IMR-90 (cell line): ENCODE measurements around the gene RPEL1. TPM values are rescaled to one million over a fixed set of nuclear protein-coding genes. Genes with fewer than 3 reads are reported as not detected.

Experiments used
- ATAC-seq: fragments of 200-7000 bp; cut with Tn5 transposase; 2 replicates; pipeline ENCODE4 v1.9.1; 2020; ENCODE audit warnings: low read depth, mild to moderate bottlenecking, moderate library complexity
- BruUV-seq: library from RNA; stranded (reverse); fragments of 400-500 nt; replicated peaks from 2 replicates; lab custom pipeline; 2021; lab: Mats Ljungman, UMichigan
- CTCF ChIA-PET: fragments of 300-600 bp; formaldehyde crosslinking; extraction: SDS; loops from one replicate; lab custom pipeline; 2021; ENCODE audit warnings: antibody characterized with exemption; lab: Yijun Ruan, JAX
- POLR2A ChIA-PET: fragments of 300-600 bp; sonication (Branson Sonifier 250); formaldehyde crosslinking; loops from one replicate; lab custom pipeline; 2022; ENCODE audit warnings: antibody characterized with exemption; ENCODE audit not compliant: unreplicated experiment; lab: Charles Lee
- DNase-seq: peaks from one replicate; pipeline ENCODE4 v3.0.0; 2013
- H2AFZ ChIP-seq: replicated peaks from 2 replicates; pipeline ENCODE3; 2013; ENCODE audit warnings: low read length, mild to moderate bottlenecking; ENCODE audit not compliant: poor library complexity
- H2AK5ac ChIP-seq: 2 replicates; pipeline ENCODE4 v1.6.1; 2013; ENCODE audit warnings: low read depth, low read length, inconsistent platforms
- H2AK9ac ChIP-seq: replicated peaks from 2 replicates; pipeline ENCODE3; 2013; ENCODE audit warnings: mild to moderate bottlenecking, low read depth, low read length, moderate library complexity; ENCODE audit not compliant: poor library complexity
- H2BK120ac ChIP-seq: 2 replicates; pipeline ENCODE4 v1.6.1; 2013; ENCODE audit warnings: low read depth, low read length, inconsistent platforms
- H2BK15ac ChIP-seq: 3 replicates; pipeline ENCODE4 v1.6.1; 2013; ENCODE audit warnings: low read depth, low read length, inconsistent platforms
- H2BK20ac ChIP-seq: 2 replicates; pipeline ENCODE4 v1.6.1; 2013; ENCODE audit warnings: low read depth, mild to moderate bottlenecking, inconsistent platforms, low read length, moderate library complexity
- H2BK5ac ChIP-seq: 2 replicates; pipeline ENCODE4 v1.6.1; 2013; ENCODE audit warnings: mild to moderate bottlenecking, low read depth, low read length, inconsistent platforms; ENCODE audit not compliant: poor library complexity, severe bottlenecking
- H3K14ac ChIP-seq: replicated peaks from 2 replicates; pipeline ENCODE4 v1.6.1; 2013; ENCODE audit warnings: low read depth, low read length, inconsistent platforms
- H3K18ac ChIP-seq: 2 replicates; pipeline ENCODE4 v1.6.1; 2013; ENCODE audit warnings: low read depth, low read length, control low read depth
- H3K23ac ChIP-seq: 2 replicates; pipeline ENCODE4 v1.6.1; 2013; ENCODE audit warnings: low read depth, low read length, inconsistent platforms
- H3K27ac ChIP-seq: 2 replicates; pipeline ENCODE4 v1.5.1; 2013; ENCODE audit warnings: mild to moderate bottlenecking, control low read depth, low read length; ENCODE audit not compliant: insufficient read depth
- H3K27me3 ChIP-seq: 2 replicates; pipeline ENCODE4 v1.6.1; 2013; ENCODE audit warnings: low read length; ENCODE audit not compliant: control insufficient read depth, insufficient read depth
- H3K36me3 ChIP-seq: 2 replicates; pipeline ENCODE4 v1.6.1; 2013; ENCODE audit warnings: low read length, mixed read lengths; ENCODE audit not compliant: control insufficient read depth, insufficient read depth
- H3K4ac ChIP-seq: 2 replicates; pipeline ENCODE4 v1.6.1; 2013; ENCODE audit warnings: low read depth, low read length, inconsistent platforms
- H3K4me1 ChIP-seq: 2 replicates; pipeline ENCODE4 v1.6.1; 2013; ENCODE audit warnings: low read length, mixed read lengths; ENCODE audit not compliant: control insufficient read depth, insufficient read depth
- H3K4me2 ChIP-seq: 2 replicates; pipeline ENCODE4 v1.6.1; 2013; ENCODE audit warnings: low read depth, mild to moderate bottlenecking, control low read depth, low read length, moderate library complexity
- H3K4me3 ChIP-seq: 2 replicates; pipeline ENCODE4 v1.5.1; 2013; ENCODE audit warnings: low read depth, mild to moderate bottlenecking, control low read depth, low read length, moderate library complexity; ENCODE audit not compliant: insufficient read depth
- H3K56ac ChIP-seq: 2 replicates; pipeline ENCODE4 v1.6.1; 2013; ENCODE audit warnings: low read length, inconsistent platforms; ENCODE audit not compliant: insufficient read depth; ENCODE audit errors: extremely low read depth
- H3K79me1 ChIP-seq, 2 experiments: 2 replicates each; pipeline ENCODE4 v1.6.1; 2013; ENCODE audit warnings: low read length in 2 of 2, inconsistent platforms in 1 of 2, low read depth in 1 of 2
- H3K9ac ChIP-seq: 2 replicates; pipeline ENCODE4 v1.6.1; 2013; ENCODE audit warnings: low read depth, low read length, control low read depth
- H3K9me1 ChIP-seq: 2 replicates; pipeline ENCODE4 v1.6.1; 2013; ENCODE audit warnings: low read length, inconsistent platforms; ENCODE audit not compliant: insufficient read depth
- H3K9me3 ChIP-seq: 2 replicates; pipeline ENCODE4 v1.6.1; 2013; ENCODE audit warnings: low read length; ENCODE audit not compliant: control insufficient read depth, insufficient read depth
- H4K20me1 ChIP-seq: 2 replicates; pipeline ENCODE4 v1.6.1; 2013; ENCODE audit warnings: low read length, inconsistent platforms; ENCODE audit not compliant: insufficient read depth
- H4K5ac ChIP-seq: 2 replicates; pipeline ENCODE4 v1.6.1; 2013; ENCODE audit warnings: mild to moderate bottlenecking, low read depth, low read length, control low read depth
- H4K8ac ChIP-seq, 2 experiments: 2 replicates each; pipeline ENCODE4 v1.6.1; 2013; ENCODE audit warnings: low read depth in 2 of 2, low read length in 2 of 2, control low read depth in 1 of 2, inconsistent platforms in 1 of 2
- H4K91ac ChIP-seq: 2 replicates; pipeline ENCODE4 v1.6.1; 2013; ENCODE audit warnings: low read depth, low read length, inconsistent platforms; ENCODE audit not compliant: insufficient read depth
- BHLHE40 ChIP-seq: fragments of 150-350 bp; IDR thresholded peaks from 2 replicates; pipeline ENCODE4 v1.6.1; 2016; ENCODE audit warnings: mild to moderate bottlenecking, low read depth, low read length
- CEBPB ChIP-seq: IDR thresholded peaks from 2 replicates; pipeline ENCODE4 v1.6.1; 2012; ENCODE audit warnings: low read depth, low read length, improper control_type of control experiment
- CHD1 ChIP-seq: IDR thresholded peaks from 2 replicates; pipeline ENCODE4 v1.6.1; 2012; ENCODE audit warnings: low read depth, low read length, improper control_type of control experiment
- CTCF ChIP-seq: conservative IDR thresholded peaks from 2 replicates; pipeline ENCODE4 v1.5.1; 2012; ENCODE audit warnings: mild to moderate bottlenecking, low read depth, low read length, improper control_type of control experiment
- ELK1 ChIP-seq: fragments of 150-350 bp; IDR thresholded peaks from 2 replicates; pipeline ENCODE4 v1.6.1; 2016; ENCODE audit warnings: low read depth, mild to moderate bottlenecking, low read length, moderate library complexity, borderline replicate concordance
- FOS ChIP-seq: fragments of 150-350 bp; IDR thresholded peaks from 2 replicates; pipeline ENCODE4 v1.6.1; 2016; ENCODE audit warnings: low read depth, low read length
- MAFK ChIP-seq: IDR thresholded peaks from 2 replicates; pipeline ENCODE4 v1.6.1; 2012; ENCODE audit warnings: low read depth, low read length, improper control_type of control experiment
- MAZ ChIP-seq: IDR thresholded peaks from 2 replicates; pipeline ENCODE4 v1.6.1; 2012; ENCODE audit warnings: low read depth, mild to moderate bottlenecking, low read length, improper control_type of control experiment, moderate library complexity, borderline replicate concordance
- MXI1 ChIP-seq: IDR thresholded peaks from 2 replicates; pipeline ENCODE4 v1.6.1; 2012; ENCODE audit warnings: low read depth, mild to moderate bottlenecking, low read length, moderate library complexity, borderline replicate concordance
- NFE2L2 ChIP-seq: fragments of 150-350 bp; IDR thresholded peaks from 2 replicates; pipeline ENCODE4 v1.6.1; 2016; ENCODE audit warnings: low read depth, mild to moderate bottlenecking, low read length
- POLR2A ChIP-seq: IDR thresholded peaks from 2 replicates; pipeline ENCODE4 v1.6.1; 2012; ENCODE audit warnings: mild to moderate bottlenecking, low read depth, low read length
- RAD21 ChIP-seq: IDR thresholded peaks from 2 replicates; pipeline ENCODE4 v1.6.1; 2012; ENCODE audit warnings: low read length, improper control_type of control experiment
- RCOR1 ChIP-seq: IDR thresholded peaks from 2 replicates; pipeline ENCODE4 v1.6.1; 2012; ENCODE audit warnings: mild to moderate bottlenecking, low read length, improper control_type of control experiment; ENCODE audit not compliant: insufficient replicate concordance
- RFX5 ChIP-seq: IDR thresholded peaks from 2 replicates; pipeline ENCODE4 v1.8.0; 2012; ENCODE audit warnings: low read depth, mild to moderate bottlenecking, low read length, moderate library complexity
- SMC3 ChIP-seq: fragments of 150-350 bp; IDR thresholded peaks from 2 replicates; pipeline ENCODE4 v1.6.1; 2016; ENCODE audit warnings: low read depth, mild to moderate bottlenecking, antibody characterized with exemption, low read length, moderate library complexity
- WGBS, 2 experiments: methylation state at CpG; one replicate each; pipeline versions ENCODE4 v1.1.5 to v1.1.7; 2013; ENCODE audit warnings: missing lambda C conversion rate in 2 of 2; ENCODE audit not compliant: insufficient read length in 1 of 2; ENCODE audit errors: extremely low coverage in 2 of 2; 5-methylcytosine and 5-hydroxymethylcytosine counted together
- dilution Hi-C: fragments of 300-500 bp; cut with HindIII; formaldehyde crosslinking; loops from one replicate; pipeline ENCODE4 v1.14.3; 2018; ENCODE audit warnings: low sequenced_read_pairs; ENCODE audit not compliant: unreplicated experiment
- in situ Hi-C: fragments of 300-500 bp; cut with MboI; formaldehyde crosslinking; loops from 3 replicates; pipeline ENCODE4 v1.14.3; 2019; ENCODE audit warnings: low sequenced_read_pairs, inconsistent platforms, mixed read lengths
- intact Hi-C: fragments of 100-400 bp; cut with micrococcal nuclease; formaldehyde crosslinking; loops from 2 replicates; pipeline ENCODE4 v1.10.0; 2022
- polyA plus RNA-seq, 3 experiments: library from polyadenylated mRNA; depleted of rRNA; stranded (reverse); fragments of >200 nt; gene quantifications; 2 replicates each; pipeline ENCODE4 v1.2.3, GENCODE V29; 2012; ENCODE audit warnings: low replicate concordance in 1 of 3
- total RNA-seq: library from RNA; depleted of rRNA; stranded (reverse); fragments of >200 nt; gene quantifications from 2 replicates; pipeline ENCODE4 v1.2.3, GENCODE V29; 2012
- TF ChIP-seq, protein P1 (sequence below): fragments of 150-350 bp; IDR thresholded peaks from 2 replicates; pipeline ENCODE4 v1.6.1; 2017; ENCODE audit warnings: mild to moderate bottlenecking, antibody characterized with exemption, low read length, low read depth

The RPEL1 gene
- total and polyA plus RNA-seq, 2 of the 4 experiments (the other 2 are of a cell fraction) = under 0.01 to 0.26 TPM

DNA sequence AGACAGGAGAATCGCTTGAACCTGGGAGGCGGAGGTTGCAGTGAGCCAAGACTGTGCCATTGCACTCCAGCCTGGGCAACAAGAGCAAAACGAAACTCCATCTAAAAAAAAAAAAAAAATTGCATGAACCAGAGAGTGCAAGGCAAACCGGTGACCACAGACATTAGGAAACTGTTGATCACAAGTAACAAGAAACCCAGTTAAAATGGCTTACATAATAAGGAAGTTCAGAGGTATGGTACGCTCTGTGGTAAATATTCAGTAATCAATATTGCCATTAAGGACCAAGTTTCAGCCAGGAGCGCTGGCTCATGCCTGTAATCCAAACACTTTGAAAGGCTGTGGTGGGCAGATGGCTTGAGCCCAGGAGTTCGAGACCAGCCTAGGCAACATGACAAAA lies 43.4 kb upstream of the RPEL1 start:
- ChIA-PET CTCF (no interaction called here), POLR2A (no interaction called here)
- Histone ChIP-seq H3K4me2 (no peak overlapping the region), H4K8ac (no peak overlapping the region), H3K36me3 (no peaks in the 10 kb centered on the region), H3K27me3 (no peaks in the 10 kb centered on the region), H2BK15ac (no peak overlapping the region; the same call in 1 of the 3 replicates), H2BK5ac (no peak overlapping the region), H3K23ac (no peak overlapping the region), H2AK9ac (no peak overlapping the region), H3K18ac (no peak overlapping the region), H3K4me3 (no peak overlapping the region), H2AFZ (no peak overlapping the region), H2AK5ac (no peak overlapping the region; the same call in 1 of the 2 replicates), H3K9me1 (peaks cover 8% of the 10 kb centered on the region), H4K5ac (no peak overlapping the region), H3K9ac (no peak overlapping the region), H2BK20ac (no peak overlapping the region), H3K56ac (no peak overlapping the region), H3K79me1 (no peaks in the 10 kb centered on the region), H3K14ac (no peak overlapping the region), H3K9me3 (no peaks in the 10 kb centered on the region), H3K4me1 (peaks cover 12% of the 10 kb centered on the region), H2BK120ac (0 out of 2 replicates have a peak overlapping the region, but pooled peaks have one; percentile 23), H4K91ac (0 out of 2 replicates have a peak overlapping the region, but pooled peaks have one; percentile 35), H4K20me1 (no peaks in the 10 kb centered on the region), H3K4ac (0 out of 2 replicates have a peak overlapping the region, but pooled peaks have one; percentile 2), H3K27ac (no peak overlapping the region)
- WGBS, 2 experiments = no CpG with 5 or more reads among the region's 7 CpGs
- dilution Hi-C loops = no loop called here
- TF ChIP-seq NFE2L2 (no peak), MAFK (no peak), MXI1 (no peak), BHLHE40 (no peak), CHD1 (no peak), FOS (no peak), CEBPB (no peak), RFX5 (no peak), RAD21 (no peak), POLR2A (no peak), MAZ (no peak), SMC3 (no peak), RCOR1 (no peak), CTCF (no peak), ELK1 (no peak)
- TF ChIP-seq, protein P1, sequence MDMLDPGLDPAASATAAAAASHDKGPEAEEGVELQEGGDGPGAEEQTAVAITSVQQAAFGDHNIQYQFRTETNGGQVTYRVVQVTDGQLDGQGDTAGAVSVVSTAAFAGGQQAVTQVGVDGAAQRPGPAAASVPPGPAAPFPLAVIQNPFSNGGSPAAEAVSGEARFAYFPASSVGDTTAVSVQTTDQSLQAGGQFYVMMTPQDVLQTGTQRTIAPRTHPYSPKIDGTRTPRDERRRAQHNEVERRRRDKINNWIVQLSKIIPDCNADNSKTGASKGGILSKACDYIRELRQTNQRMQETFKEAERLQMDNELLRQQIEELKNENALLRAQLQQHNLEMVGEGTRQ = no peak
- DNase-seq (no peak), ATAC-seq (no peak)
- in situ Hi-C loops = no loop called here
- no TSS peak for BruUV-seq
- intact Hi-C loops = no loop called here
